HG03139 (cell line): ENCODE data around the gene FAM168A.
"Not testable (repeated sequence)": the region's sequence is repeated elsewhere in the genome, so short reads cannot be mapped to it uniquely, and the experiment has no call there.

Experiments used
- ATAC-seq: cut with Tn5 transposase; IDR thresholded peaks from one replicate; pipeline ENCODE4 v1.9.1; 2021; ENCODE audit not compliant: unreplicated experiment

FAM168A gene

DNA sequence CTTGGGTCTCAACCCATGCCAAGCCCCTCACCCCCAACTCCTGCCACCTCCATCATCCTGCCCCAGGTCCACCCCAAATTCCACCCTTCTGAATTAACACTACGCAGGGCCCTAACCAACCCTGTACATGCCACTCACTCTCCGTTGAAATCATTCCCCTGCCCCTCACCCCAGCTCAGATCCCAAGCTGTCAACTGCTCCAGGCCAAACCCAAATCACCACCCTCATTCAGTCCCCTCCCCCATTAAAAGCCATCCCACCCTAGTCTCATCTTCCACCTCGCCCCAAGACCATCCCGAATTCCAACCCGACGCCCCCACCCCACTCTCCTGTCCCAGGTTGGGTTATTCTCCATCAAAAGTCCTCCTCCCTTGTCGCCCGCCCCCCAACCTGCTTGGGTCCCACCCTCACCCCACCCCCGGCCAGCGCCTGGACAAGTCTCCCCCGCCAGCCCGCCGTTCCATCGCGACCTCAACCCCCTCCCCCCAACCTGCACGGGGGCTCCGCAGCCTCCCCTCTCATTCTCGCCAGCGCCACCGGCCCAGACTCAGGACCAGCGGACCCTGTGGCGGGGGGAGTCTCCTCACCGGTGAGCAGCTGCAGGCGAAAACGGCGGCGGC, 466 bp downstream of the FAM168A start:
- ATAC-seq: no peak

DNA sequence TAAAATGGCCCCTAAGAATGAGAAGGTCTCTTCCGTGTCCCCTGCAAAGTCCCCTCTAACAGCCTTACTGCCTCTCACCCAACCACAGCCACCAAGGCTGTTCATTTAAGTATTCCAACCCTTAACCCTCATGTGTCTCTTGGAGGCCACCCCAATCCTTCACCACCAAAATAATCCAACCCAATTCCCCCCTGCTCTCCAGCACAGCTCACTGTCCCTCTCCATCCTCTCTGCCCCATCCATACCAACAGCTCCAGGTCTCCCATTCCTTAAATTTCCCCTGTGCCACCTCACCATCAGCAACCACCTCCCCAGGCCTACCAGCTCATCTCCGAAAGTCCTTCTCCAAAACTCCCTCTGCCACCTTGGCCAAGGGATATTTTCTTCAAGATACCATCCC, 1.4 kb downstream of the FAM168A start:
- no peak for ATAC-seq

GRCh38 chr11:73592640-73593039, 5.3 kb downstream of the FAM168A start:
- no peak for ATAC-seq

GRCh38 chr11:73591743-73592142, 6.2 kb downstream of the FAM168A start:
- ATAC-seq: no peak

- no peak for ATAC-seq
These were observed 6.9 kb downstream of the FAM168A start for GRCh38 chr11:73590991-73591390.

DNA sequence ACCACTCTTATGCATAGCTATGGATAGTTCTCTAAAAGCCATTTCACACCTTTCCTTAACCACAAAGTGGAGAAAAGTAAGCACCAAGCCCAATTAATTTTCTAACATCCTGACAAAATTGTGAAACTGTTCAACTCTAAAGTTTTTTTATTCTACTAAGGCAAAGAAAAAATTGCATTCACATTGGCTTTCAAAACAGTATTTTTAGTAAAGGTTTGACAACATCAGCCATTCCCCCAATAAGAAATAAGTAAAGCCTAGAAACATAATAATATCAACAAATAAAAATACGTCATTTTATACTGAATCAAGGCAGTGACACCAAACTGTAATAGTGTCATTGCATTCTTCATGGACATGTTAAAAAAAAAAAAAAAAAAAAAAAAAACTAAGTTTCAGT, 11.1 kb downstream of the FAM168A start:
- ATAC-seq: no peak

GRCh38 chr11:73585834-73586575, 11.9 kb downstream of the FAM168A start:
- ATAC-seq: no peak

- ATAC-seq: no peak
These were observed 13.1 kb downstream of the FAM168A start for GRCh38 chr11:73584831-73585230.

DNA sequence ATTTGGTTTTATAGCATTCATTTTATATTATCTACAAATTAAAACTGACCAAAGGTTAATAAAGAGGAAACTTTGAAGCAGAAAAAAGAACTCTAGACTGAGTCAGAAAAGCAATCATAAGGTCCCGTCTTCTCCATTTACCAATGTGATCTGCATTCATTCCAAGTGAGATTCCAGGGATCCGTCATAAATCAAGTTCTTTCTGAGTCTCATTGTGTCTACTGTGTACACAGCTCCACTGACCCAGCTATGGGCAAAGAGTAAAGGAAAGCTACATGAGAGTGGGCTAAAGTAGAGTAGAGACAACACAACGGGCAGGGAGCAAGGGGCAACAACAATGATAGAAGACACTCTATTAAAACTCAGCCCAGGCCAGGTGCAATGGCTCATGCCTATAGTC, 15.3 kb downstream of the FAM168A start:
- ATAC-seq: no peak

GRCh38 chr11:73580749-73581148, 17.2 kb downstream of the FAM168A start:
- not testable (repeated sequence) for ATAC-seq

DNA sequence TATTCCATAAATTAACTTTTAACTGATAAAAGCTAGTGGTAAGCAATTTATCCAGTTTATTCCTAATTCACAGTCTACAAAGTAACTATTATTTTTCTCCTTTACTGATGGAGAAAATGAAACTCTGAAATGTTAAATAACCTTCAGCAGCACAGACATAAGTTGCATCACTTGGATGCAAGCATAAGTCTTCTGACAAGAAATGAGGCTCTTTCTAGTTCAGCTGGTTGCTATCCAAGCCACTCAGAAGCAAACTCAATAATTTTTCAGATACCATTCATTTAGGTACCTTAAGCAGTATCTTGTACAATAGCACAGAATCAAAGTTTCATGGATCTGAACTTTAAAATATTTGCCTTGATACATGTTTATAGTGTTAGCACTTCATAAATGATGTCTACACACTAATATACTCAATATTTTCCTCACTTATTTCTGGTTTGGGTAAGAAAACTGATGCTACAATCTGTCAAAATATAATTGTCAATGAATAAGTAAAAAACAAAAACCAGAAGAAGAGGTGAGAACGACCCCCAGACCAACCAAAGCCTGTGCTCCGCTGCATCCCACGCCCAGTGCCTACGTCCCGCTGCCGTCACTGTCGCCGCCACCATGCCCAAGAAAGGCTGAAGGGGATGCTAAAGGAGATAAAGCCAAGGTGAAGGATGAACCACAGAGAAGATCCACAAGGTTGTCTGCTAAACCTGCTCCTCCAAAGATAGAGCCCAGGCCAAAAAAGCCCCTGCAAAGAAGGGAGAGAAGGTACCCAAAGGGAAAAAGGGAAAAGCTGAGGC, 18.1 kb downstream of the FAM168A start:
- no peak for ATAC-seq

GRCh38 chr11:73578592-73579185, 19.2 kb downstream of the FAM168A start:
- ATAC-seq: no peak

- ATAC-seq: no peak
These were observed 20.4 kb downstream of the FAM168A start for GRCh38 chr11:73577496-73577917.

- ATAC-seq: no peak
These were observed 21.7 kb downstream of the FAM168A start for GRCh38 chr11:73576185-73576614.

DNA sequence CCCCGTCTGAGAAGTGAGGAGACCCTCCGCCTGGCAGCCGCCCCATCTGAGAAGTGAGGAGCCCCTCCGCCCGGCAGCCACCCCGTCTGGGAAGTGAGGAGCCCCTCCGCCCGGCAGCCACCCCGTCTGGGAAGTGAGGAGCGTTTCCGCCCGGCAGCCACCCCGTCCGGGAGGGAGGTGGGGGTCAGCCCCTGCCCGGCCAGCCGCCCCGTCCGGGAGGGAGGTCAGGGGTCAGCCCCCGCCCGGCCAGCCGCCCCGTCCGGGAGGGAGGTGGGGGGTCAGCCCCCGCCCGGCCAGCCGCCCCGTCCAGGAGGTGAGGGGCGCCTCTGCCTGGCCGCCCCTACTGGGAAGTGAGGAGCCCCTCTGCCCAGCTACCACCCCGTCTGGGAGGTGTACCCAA, 25.9 kb downstream of the FAM168A start:
- not testable (repeated sequence) for ATAC-seq

- no peak for ATAC-seq
These were observed 27.3 kb downstream of the FAM168A start for GRCh38 chr11:73570415-73571114.

DNA sequence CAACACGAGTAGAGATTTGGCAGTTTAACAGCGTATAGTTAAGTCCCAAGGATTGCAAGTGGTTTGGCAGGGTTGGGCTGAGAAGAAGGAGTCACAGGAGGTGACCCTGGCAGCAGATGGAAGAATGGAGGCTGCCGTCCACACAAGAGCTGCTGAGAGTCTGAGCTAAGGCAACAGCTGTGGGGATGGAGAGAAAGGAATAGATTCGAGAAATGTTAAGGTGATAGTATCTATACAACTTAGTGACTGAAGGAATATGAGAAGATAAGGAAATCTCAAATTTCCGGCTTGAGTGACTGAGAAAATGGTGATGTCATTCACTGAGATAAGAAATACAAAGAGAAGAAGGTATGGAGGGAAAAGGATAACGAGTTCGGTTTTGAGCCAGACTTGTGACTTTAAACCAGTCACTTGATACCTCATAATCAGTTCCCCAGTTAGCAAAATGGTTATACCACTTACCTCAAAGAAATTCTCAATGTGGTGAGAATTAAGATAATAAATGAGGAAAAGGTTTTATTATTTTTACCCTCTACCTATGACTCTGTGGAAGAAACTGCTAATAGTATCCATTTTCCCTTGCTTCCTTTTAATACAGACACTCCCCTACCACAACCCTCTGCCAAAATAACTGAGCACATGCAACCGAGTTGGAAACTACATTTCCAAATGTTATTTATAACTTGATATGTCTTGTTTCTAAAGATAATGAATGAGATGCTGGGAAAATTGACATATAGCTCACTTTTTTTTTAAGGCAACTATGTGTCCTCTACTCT, 30.7 kb downstream of the FAM168A start:
- ATAC-seq: no peak

- no peak for ATAC-seq
These were observed 31.5 kb downstream of the FAM168A start for GRCh38 chr11:73566422-73566821.

DNA sequence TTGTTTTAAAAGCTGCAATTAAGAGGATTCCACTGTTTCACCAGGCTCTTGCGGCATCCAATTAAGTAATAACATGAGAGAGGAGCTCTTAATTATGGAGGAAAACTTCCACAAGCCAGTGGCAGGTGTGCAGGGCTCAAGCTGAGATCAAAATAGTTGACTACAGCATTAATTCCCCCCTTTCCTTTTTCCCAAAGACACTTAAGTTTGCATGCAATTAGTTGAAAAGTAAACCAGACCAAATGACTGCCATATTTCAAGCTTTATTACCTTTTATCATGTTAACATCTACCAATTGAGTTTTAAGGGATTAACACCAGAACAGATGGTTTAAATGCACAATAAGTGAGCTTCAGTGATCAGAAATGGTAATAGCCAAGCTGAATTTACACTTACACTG, 32.1 kb downstream of the FAM168A start:
- no peak for ATAC-seq

DNA sequence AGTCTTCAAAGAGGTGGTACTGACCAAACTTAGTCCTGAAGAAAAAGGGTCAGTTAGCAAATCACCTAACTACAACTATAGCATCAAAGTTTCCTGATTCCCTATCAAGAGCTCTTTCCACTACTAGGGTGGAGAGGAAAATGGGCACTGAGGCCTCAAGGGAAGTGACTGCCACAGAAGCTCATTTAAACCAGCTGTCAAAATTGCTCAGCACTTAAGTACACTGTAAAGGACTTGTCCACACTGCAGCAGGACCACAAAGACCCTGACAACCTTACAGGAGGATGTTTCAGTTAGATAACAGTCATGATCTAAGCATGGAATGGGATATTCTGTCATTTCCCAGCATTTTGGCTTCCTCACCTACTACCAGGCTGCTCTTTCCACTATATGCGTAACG, 33.0 kb downstream of the FAM168A start:
- ATAC-seq: no peak
